IMR-90 (cell line): ENCODE data around the gene TRAK2.

Experiments
- BHLHE40 ChIP-seq: fragments of 150-350 bp; IDR thresholded peaks from 2 replicates; pipeline ENCODE4 v1.6.1; 2016; ENCODE audit warnings: mild to moderate bottlenecking, low read depth, low read length
- CHD1 ChIP-seq: IDR thresholded peaks from 2 replicates; pipeline ENCODE4 v1.6.1; 2012; ENCODE audit warnings: low read depth, low read length, improper control_type of control experiment
- CTCF ChIP-seq: conservative IDR thresholded peaks from 2 replicates; pipeline ENCODE4 v1.5.1; 2012; ENCODE audit warnings: mild to moderate bottlenecking, low read depth, low read length, improper control_type of control experiment
- MAZ ChIP-seq: IDR thresholded peaks from 2 replicates; pipeline ENCODE4 v1.6.1; 2012; ENCODE audit warnings: low read depth, mild to moderate bottlenecking, low read length, improper control_type of control experiment, moderate library complexity, borderline replicate concordance
- MXI1 ChIP-seq: IDR thresholded peaks from 2 replicates; pipeline ENCODE4 v1.6.1; 2012; ENCODE audit warnings: low read depth, mild to moderate bottlenecking, low read length, moderate library complexity, borderline replicate concordance
- POLR2A ChIP-seq: IDR thresholded peaks from 2 replicates; pipeline ENCODE4 v1.6.1; 2012; ENCODE audit warnings: mild to moderate bottlenecking, low read depth, low read length
- RAD21 ChIP-seq: IDR thresholded peaks from 2 replicates; pipeline ENCODE4 v1.6.1; 2012; ENCODE audit warnings: low read length, improper control_type of control experiment
- RCOR1 ChIP-seq: IDR thresholded peaks from 2 replicates; pipeline ENCODE4 v1.6.1; 2012; ENCODE audit warnings: mild to moderate bottlenecking, low read length, improper control_type of control experiment; ENCODE audit not compliant: insufficient replicate concordance
- RFX5 ChIP-seq: IDR thresholded peaks from 2 replicates; pipeline ENCODE4 v1.8.0; 2012; ENCODE audit warnings: low read depth, mild to moderate bottlenecking, low read length, moderate library complexity
- USF2 ChIP-seq: fragments of 150-350 bp; IDR thresholded peaks from 2 replicates; pipeline ENCODE4 v1.6.1; 2017; ENCODE audit warnings: mild to moderate bottlenecking, antibody characterized with exemption, low read length, low read depth

- no peak for TF ChIP-seq POLR2A
- no peak for TF ChIP-seq CTCF
- TF ChIP-seq MXI1: no peak
- TF ChIP-seq RAD21: no peak
- TF ChIP-seq USF2: no peak
- TF ChIP-seq RFX5: no peak
- TF ChIP-seq CHD1: no peak
- no peak for TF ChIP-seq RCOR1
- TF ChIP-seq BHLHE40: no peak
- no peak for TF ChIP-seq MAZ
Observed at GRCh38 chr2:201327678-201328077, 123.6 kb downstream of the TRAK2 start.
